K562 (cell line): ENCODE measurements around the gene GABARAPL2. TPM values are rescaled to one million over a fixed set of nuclear protein-coding genes. Genes with fewer than 3 reads are reported as not detected.
A peak's percentile ranks its signal among the peaks of the same experiment; 100 is the strongest.

ENCODE experiments used
- E2F3 ChIP-seq: fragments of 250-450 bp; sonication (Bioruptor Pico); IDR thresholded peaks from 2 replicates; pipeline ENCODE4 v1.4.0; 2020; ENCODE audit warnings: mild to moderate bottlenecking
- ETV5 ChIP-seq: sonication (generic); formaldehyde crosslinking; IDR thresholded peaks from 2 replicates; pipeline ENCODE4 v1.4.0; 2020; ENCODE audit warnings: low read depth, mild to moderate bottlenecking, missing genetic modification reagents
- GABPA ChIP-seq: fragments of 200-800 bp; sonication (Bioruptor generic); conservative IDR thresholded peaks from 2 replicates; pipeline ENCODE4 v1.6.1; 2016; ENCODE audit warnings: low read depth, missing genetic modification characterization, missing compliant biosample characterization
- GATAD2A ChIP-seq: fragments of 450-650 bp; IDR thresholded peaks from 2 replicates; pipeline ENCODE4 v1.6.1; 2017
- HDAC1 ChIP-seq, 2 experiments: fragments of 450-650 bp; IDR thresholded peaks; 2 replicates each; pipeline ENCODE4 v1.6.1; 2016 to 2017; ENCODE audit warnings: inconsistent platforms in 1 of 2, mild to moderate bottlenecking in 1 of 2, moderate library complexity in 1 of 2
- LCOR ChIP-seq: sonication (generic); formaldehyde crosslinking; IDR thresholded peaks from 2 replicates; pipeline ENCODE4 v1.8.0; 2022; ENCODE audit warnings: mild to moderate bottlenecking, missing genetic modification reagents
- MNT ChIP-seq, 2 experiments: fragments of 450-650 bp; conservative IDR thresholded peaks; 2 replicates each; pipeline ENCODE4 v1.6.1; 2017; ENCODE audit warnings: mild to moderate bottlenecking in 2 of 2, moderate library complexity in 2 of 2
- MXI1 ChIP-seq: IDR thresholded peaks from 2 replicates; pipeline ENCODE4 v1.6.1; 2011; ENCODE audit warnings: low read depth, mild to moderate bottlenecking, improper control_type of control experiment, low read length
- POLR2AphosphoS2 ChIP-seq: IDR thresholded peaks from 2 replicates; pipeline ENCODE4 v1.6.1; 2012; ENCODE audit warnings: low read length, improper control_type of control experiment
- POLR2B ChIP-seq: fragments of 450-650 bp; IDR thresholded peaks from 2 replicates; pipeline ENCODE4 v1.6.1; 2018; ENCODE audit warnings: low read depth; ENCODE audit not compliant: partially characterized antibody
- RBBP5 ChIP-seq: fragments of 200-600 bp; sonication (generic); IDR thresholded peaks from 2 replicates; pipeline ENCODE4 v1.6.1; 2012; ENCODE audit warnings: borderline replicate concordance, mild to moderate bottlenecking, low read length, control low read depth, inconsistent platforms; ENCODE audit not compliant: insufficient read depth, poor library complexity, severe bottlenecking
- REST ChIP-seq, 2 experiments: fragments of 450-650 bp; formaldehyde crosslinking in 1 of 2; IDR thresholded peaks; 2 replicates each; pipeline versions ENCODE4 v1.4.0 to v1.6.1; 2014 to 2020; ENCODE audit warnings: mild to moderate bottlenecking in 2 of 2, borderline replicate concordance in 1 of 2, low read depth in 1 of 2
- SMAD4 ChIP-seq: fragments of 250-450 bp; sonication (Bioruptor Pico); conservative IDR thresholded peaks from 2 replicates; pipeline ENCODE4 v1.8.0; 2021; ENCODE audit warnings: inconsistent platforms, mild to moderate bottlenecking, moderate library complexity
- ZNF174 ChIP-seq: fragments of 250-450 bp; sonication (Bioruptor Pico); IDR thresholded peaks from 2 replicates; pipeline ENCODE4 v1.4.0; 2020; ENCODE audit warnings: mild to moderate bottlenecking
- ZNF639 ChIP-seq, 2 experiments: fragments of 200-800 bp in 1 of 2; sonication (Bioruptor generic) in 1 of 2; sonication (generic) in 1 of 2; formaldehyde crosslinking in 1 of 2; IDR thresholded peaks in 1 of 2; conservative IDR thresholded peaks in 1 of 2; 2 replicates each; pipeline versions ENCODE4 v1.5.0 to v1.6.1; 2016 to 2020; ENCODE audit warnings: missing compliant biosample characterization in 1 of 2, missing genetic modification characterization in 1 of 2, missing genetic modification reagents in 1 of 2
- polyA plus RNA-seq, 8 experiments: library from polyadenylated mRNA; depleted of rRNA in 4 of 8; stranded (reverse) in 5 of 8; unstranded in 3 of 8; fragments of >200 nt; fragmentation: Nextera tagmentation in 2 of 8; fragmentation: Illumina TruSeq in 1 of 8; extraction: Ambion mirVana in 2 of 8; extraction: Trizol in 1 of 8; gene quantifications; 2 replicates each; pipeline versions ENCODE4 v1.2.1 to v1.2.3, GENCODE V29; 2011 to 2014; ENCODE audit warnings: inconsistent platforms in 1 of 8, missing spikeins in 1 of 8
- total RNA-seq, 7 experiments: library from RNA; depleted of rRNA in 6 of 7; stranded (reverse); fragments of >200 nt in 6 of 7; fragmentation: Illumina TruSeq in 2 of 7; extraction: Trizol in 2 of 7; gene quantifications; 2 replicates each; pipeline versions ENCODE4 v1.2.1 to v1.2.3, GENCODE V29; 2011 to 2021; ENCODE audit warnings: low replicate concordance in 1 of 7

Gene GABARAPL2
- total and polyA plus RNA-seq, 9 of the 15 experiments (the other 6 are each of a cell fraction or from before 2014, with no cell fraction given) = 42.1 to 288 (median 91.8) TPM

- TF ChIP-seq REST (IDR thresholded peaks at IDR 0.05; ENCODE audit: borderline replicate concordance) (peak; percentile 60), REST (CRISPR knock-in tag; IDR thresholded peaks at IDR 0.05; ENCODE audit: low read depth) (no peak), E2F3 (CRISPR knock-in tag) (peak; percentile 88), MNT (conservative IDR thresholded peaks at IDR 0.05) (peak; percentile 96 to 98), ZNF174 (CRISPR knock-in tag) (no peak), POLR2AphosphoS2 (peak; percentile 71; the same call in 1 of the 2 replicates), GABPA (tag) (peak; percentile 96), POLR2B (peak; percentile 83), SMAD4 (CRISPR knock-in tag) (peak; percentile 56; the same call in 1 of the 2 replicates), MXI1 (peak; percentile 98), HDAC1 (IDR thresholded peaks at IDR 0.05) (peak in 1 of 2 experiments; percentile 97; a peak in 2 of 4 replicates), ETV5 (CRISPR knock-in tag) (peak; percentile 90), GATAD2A (no peak), RBBP5 (peak; percentile 85), ZNF639 (CRISPR knock-in tag; conservative IDR thresholded peaks at IDR 0.05 in 1 of 2, IDR thresholded peaks at IDR 0.05 in 1 of 2) (peak in 1 of 2 experiments; percentile 90; a peak in 2 of 4 replicates), LCOR (CRISPR knock-in tag) (peak; percentile 71; the same call in 1 of the 2 replicates)
These were observed 56.8 kb downstream of the GABARAPL2 start, which contains the start of gene ADAT1 (continued) for GRCh38 chr16:75622761-75623605.
